K562 (cell line): ENCODE results near the gene ROPN1L. TPM values are rescaled to one million over a fixed set of nuclear protein-coding genes. Genes with fewer than 3 reads are reported as not detected.

Experiments used
- CBX5 ChIP-seq: IDR thresholded peaks from 2 replicates; pipeline ENCODE4 v1.6.1; 2014; ENCODE audit warnings: low read depth, borderline replicate concordance
- HDAC8 ChIP-seq: fragments of 450-650 bp; IDR thresholded peaks from 2 replicates; pipeline ENCODE4 v1.6.1; 2016; ENCODE audit warnings: mild to moderate bottlenecking, missing genetic modification characterization, moderate library complexity, missing compliant biosample characterization
- MCM5 ChIP-seq: fragments of 450-650 bp; IDR thresholded peaks from 2 replicates; pipeline ENCODE4 v1.6.1; 2016; ENCODE audit warnings: low read depth
- SMAD4 ChIP-seq: fragments of 250-450 bp; sonication (Bioruptor Pico); conservative IDR thresholded peaks from 2 replicates; pipeline ENCODE4 v1.8.0; 2021; ENCODE audit warnings: inconsistent platforms, mild to moderate bottlenecking, moderate library complexity
- SREBF2 ChIP-seq: sonication (generic); formaldehyde crosslinking; IDR thresholded peaks from 2 replicates; pipeline ENCODE4 v1.4.0; 2020; ENCODE audit warnings: mild to moderate bottlenecking, missing genetic modification reagents
- ZNF224 ChIP-seq: sonication (generic); formaldehyde crosslinking; IDR thresholded peaks from 2 replicates; pipeline ENCODE4 v1.8.0; 2022; ENCODE audit warnings: mild to moderate bottlenecking, missing genetic modification reagents
- ZNF551 ChIP-seq: fragments of 250-450 bp; sonication (Bioruptor Pico); IDR thresholded peaks from 2 replicates; pipeline ENCODE4 v1.5.0; 2021; ENCODE audit warnings: mild to moderate bottlenecking, moderate library complexity
- ZSCAN29 ChIP-seq: fragments of 450-650 bp; IDR thresholded peaks from 2 replicates; pipeline ENCODE4 v1.6.1; 2017
- polyA plus RNA-seq, 8 experiments: library from polyadenylated mRNA; depleted of rRNA in 4 of 8; stranded (reverse) in 5 of 8; unstranded in 3 of 8; fragments of >200 nt; fragmentation: Nextera tagmentation in 2 of 8; fragmentation: Illumina TruSeq in 1 of 8; extraction: Ambion mirVana in 2 of 8; extraction: Trizol in 1 of 8; gene quantifications; 2 replicates each; pipeline versions ENCODE4 v1.2.1 to v1.2.3, GENCODE V29; 2011 to 2014; ENCODE audit warnings: inconsistent platforms in 1 of 8, missing spikeins in 1 of 8
- total RNA-seq, 7 experiments: library from RNA; depleted of rRNA in 6 of 7; stranded (reverse); fragments of >200 nt in 6 of 7; fragmentation: Illumina TruSeq in 2 of 7; extraction: Trizol in 2 of 7; gene quantifications; 2 replicates each; pipeline versions ENCODE4 v1.2.1 to v1.2.3, GENCODE V29; 2011 to 2021; ENCODE audit warnings: low replicate concordance in 1 of 7
- TF ChIP-seq, protein P1 (sequence below), 2 experiments: IDR thresholded peaks; 2 replicates each; pipeline ENCODE4 v1.6.1; 2011; ENCODE audit warnings: borderline replicate concordance in 1 of 2, control low read depth in 1 of 2, low read depth in 1 of 2, low read length in 1 of 2, mild to moderate bottlenecking in 1 of 2, mixed read lengths in 1 of 2, moderate library complexity in 1 of 2; ENCODE audit not compliant: insufficient read depth in 1 of 2, insufficient read length in 1 of 2, poor library complexity in 1 of 2, severe bottlenecking in 1 of 2; ENCODE audit errors: extremely low read depth in 1 of 2
- TF ChIP-seq, protein P2 (sequence below): IDR thresholded peaks from 2 replicates; pipeline ENCODE4 v1.6.1; 2011; ENCODE audit not compliant: insufficient read length; ENCODE audit errors: extremely low read depth
- TF ChIP-seq, protein P3 (sequence below), 3 experiments: fragments of 200-800 bp in 1 of 3; fragments of 250-450 bp in 1 of 3; fragments of 450-650 bp in 1 of 3; sonication (Bioruptor Pico) in 1 of 3; sonication (Bioruptor generic) in 1 of 3; formaldehyde crosslinking in 1 of 3; IDR thresholded peaks; 2 replicates each; pipeline versions ENCODE4 v1.6.1 to v1.8.0; 2016 to 2022; ENCODE audit warnings: mild to moderate bottlenecking in 2 of 3, missing genetic modification characterization in 2 of 3, missing compliant biosample characterization in 1 of 3, moderate library complexity in 1 of 3
- TF ChIP-seq, protein P4 (sequence below): fragments of 250-450 bp; sonication (Bioruptor Pico); IDR thresholded peaks from 2 replicates; pipeline ENCODE4 v1.8.0; 2022; ENCODE audit warnings: inconsistent platforms, mild to moderate bottlenecking, moderate library complexity, borderline replicate concordance

The ROPN1L gene
- total and polyA plus RNA-seq, 9 of the 15 experiments (the other 6 are each of a cell fraction or from before 2014, with no cell fraction given), result 0.04 to 0.85 (median 0.24) TPM; not detected in 3

DNA sequence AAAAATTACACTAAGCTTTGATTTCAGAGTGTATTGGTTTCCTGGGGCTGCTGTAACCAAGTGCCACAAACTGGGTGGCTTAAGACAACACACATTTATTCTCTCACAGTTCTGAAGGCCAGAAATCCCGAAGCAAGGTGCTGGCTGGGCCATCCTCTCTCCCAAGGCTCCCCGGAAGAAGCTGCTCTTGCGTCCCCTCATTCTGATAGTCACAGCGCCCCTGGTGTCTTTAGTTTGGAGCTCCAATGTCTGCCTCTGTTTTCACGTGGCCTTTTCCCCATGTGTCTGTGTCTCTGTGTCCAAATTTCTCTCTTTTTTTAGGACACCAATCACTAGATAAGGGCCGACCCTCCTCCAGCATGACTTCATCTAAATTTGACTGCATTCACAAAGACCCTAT lies 56.7 kb downstream of the ROPN1L start (continued):
- TF ChIP-seq, protein P1, sequence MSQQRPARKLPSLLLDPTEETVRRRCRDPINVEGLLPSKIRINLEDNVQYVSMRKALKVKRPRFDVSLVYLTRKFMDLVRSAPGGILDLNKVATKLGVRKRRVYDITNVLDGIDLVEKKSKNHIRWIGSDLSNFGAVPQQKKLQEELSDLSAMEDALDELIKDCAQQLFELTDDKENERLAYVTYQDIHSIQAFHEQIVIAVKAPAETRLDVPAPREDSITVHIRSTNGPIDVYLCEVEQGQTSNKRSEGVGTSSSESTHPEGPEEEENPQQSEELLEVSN (IDR thresholded peaks at IDR 0.05; ENCODE audit: borderline replicate concordance in 1 of 2, extremely low read depth in 1 of 2, insufficient read depth in 1 of 2, insufficient read length in 1 of 2, low read depth in 1 of 2, low read length in 1 of 2, poor library complexity in 1 of 2, severe bottlenecking in 1 of 2), result peak in 1 of 2 experiments; percentile 30
- TF ChIP-seq, protein P2, sequence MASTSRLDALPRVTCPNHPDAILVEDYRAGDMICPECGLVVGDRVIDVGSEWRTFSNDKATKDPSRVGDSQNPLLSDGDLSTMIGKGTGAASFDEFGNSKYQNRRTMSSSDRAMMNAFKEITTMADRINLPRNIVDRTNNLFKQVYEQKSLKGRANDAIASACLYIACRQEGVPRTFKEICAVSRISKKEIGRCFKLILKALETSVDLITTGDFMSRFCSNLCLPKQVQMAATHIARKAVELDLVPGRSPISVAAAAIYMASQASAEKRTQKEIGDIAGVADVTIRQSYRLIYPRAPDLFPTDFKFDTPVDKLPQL, result no peak
- TF ChIP-seq, protein P3, sequence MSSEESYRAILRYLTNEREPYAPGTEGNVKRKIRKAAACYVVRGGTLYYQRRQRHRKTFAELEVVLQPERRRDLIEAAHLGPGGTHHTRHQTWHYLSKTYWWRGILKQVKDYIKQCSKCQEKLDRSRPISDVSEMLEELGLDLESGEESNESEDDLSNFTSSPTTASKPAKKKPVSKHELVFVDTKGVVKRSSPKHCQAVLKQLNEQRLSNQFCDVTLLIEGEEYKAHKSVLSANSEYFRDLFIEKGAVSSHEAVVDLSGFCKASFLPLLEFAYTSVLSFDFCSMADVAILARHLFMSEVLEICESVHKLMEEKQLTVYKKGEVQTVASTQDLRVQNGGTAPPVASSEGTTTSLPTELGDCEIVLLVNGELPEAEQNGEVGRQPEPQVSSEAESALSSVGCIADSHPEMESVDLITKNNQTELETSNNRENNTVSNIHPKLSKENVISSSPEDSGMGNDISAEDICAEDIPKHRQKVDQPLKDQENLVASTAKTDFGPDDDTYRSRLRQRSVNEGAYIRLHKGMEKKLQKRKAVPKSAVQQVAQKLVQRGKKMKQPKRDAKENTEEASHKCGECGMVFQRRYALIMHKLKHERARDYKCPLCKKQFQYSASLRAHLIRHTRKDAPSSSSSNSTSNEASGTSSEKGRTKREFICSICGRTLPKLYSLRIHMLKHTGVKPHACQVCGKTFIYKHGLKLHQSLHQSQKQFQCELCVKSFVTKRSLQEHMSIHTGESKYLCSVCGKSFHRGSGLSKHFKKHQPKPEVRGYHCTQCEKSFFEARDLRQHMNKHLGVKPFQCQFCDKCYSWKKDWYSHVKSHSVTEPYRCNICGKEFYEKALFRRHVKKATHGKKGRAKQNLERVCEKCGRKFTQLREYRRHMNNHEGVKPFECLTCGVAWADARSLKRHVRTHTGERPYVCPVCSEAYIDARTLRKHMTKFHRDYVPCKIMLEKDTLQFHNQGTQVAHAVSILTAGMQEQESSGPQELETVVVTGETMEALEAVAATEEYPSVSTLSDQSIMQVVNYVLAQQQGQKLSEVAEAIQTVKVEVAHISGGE (CRISPR knock-in tag; IDR thresholded peaks at IDR 0.05), result no peak
- TF ChIP-seq MCM5, result no peak
- TF ChIP-seq CBX5, result no peak
- no peak for TF ChIP-seq ZNF551 (CRISPR knock-in tag)
- TF ChIP-seq, protein P4, sequence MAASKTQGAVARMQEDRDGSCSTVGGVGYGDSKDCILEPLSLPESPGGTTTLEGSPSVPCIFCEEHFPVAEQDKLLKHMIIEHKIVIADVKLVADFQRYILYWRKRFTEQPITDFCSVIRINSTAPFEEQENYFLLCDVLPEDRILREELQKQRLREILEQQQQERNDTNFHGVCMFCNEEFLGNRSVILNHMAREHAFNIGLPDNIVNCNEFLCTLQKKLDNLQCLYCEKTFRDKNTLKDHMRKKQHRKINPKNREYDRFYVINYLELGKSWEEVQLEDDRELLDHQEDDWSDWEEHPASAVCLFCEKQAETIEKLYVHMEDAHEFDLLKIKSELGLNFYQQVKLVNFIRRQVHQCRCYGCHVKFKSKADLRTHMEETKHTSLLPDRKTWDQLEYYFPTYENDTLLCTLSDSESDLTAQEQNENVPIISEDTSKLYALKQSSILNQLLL, result no peak
- TF ChIP-seq HDAC8 (tag), result no peak
- no peak for TF ChIP-seq SREBF2 (CRISPR knock-in tag)
- TF ChIP-seq ZSCAN29, result no peak
- TF ChIP-seq ZNF224, result no peak
- TF ChIP-seq SMAD4 (CRISPR knock-in tag), result peak; percentile 52; the same call in 1 of the 2 replicates
